Pulmonary artery endothelial cell (primary cell): Measurements from ENCODE around the gene FMN1. TPM values are rescaled to one million over a fixed set of nuclear protein-coding genes. Genes with fewer than 3 reads are reported as not detected.

Experiments
- DNase-seq: peaks from one replicate; pipeline ENCODE4 v3.0.0-alpha.2; 2011; ENCODE audit warnings: low read depth, low spot score
- total RNA-seq: library from RNA; depleted of rRNA; stranded (reverse); fragments of >200 nt; gene quantifications from 2 replicates; pipeline ENCODE4 v1.2.3, GENCODE V29; 2014

FMN1 gene
- total RNA-seq, 1 donor from 2014 or later, result under 0.01 TPM

DNA sequence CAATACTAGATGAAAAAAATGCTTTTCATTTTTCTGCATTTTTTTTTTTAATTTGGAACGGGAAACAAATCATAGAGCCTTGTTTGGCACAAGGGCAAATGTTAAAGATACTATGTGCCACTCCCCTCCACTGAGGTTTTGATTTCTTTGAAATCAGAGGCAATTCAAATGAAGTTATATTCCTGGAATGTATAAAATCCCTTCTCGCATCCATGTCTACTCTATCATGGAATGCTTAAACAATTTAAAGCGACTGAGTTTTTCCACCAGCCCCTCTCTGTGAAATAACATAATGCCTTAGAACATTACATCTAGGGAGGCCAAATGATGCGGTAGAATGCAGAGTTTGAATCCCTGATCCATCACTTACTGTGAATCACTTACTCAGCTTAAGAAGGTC, 69.7 kb downstream of the FMN1 start:
- DNase-seq, result no peak

DNA sequence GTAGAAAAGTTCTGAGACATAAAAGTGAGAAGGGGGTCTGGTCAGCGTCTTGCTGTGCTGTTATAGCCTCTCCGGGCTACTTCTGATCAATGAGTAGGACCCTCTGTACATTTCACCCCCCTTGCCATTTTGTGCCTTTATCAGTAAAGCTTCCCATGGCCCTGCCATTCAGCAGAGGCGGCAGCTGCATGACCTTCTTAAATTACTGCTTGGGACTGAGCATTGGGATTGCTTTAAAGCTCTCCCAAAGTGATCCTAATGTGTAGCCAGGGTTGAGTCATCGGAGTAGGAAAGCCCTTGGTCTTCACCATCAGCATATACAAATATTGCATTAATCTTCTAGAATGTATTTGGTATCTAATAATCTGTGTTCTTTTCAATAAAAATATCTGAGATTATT, 70.2 kb downstream of the FMN1 start:
- no peak for DNase-seq

DNA sequence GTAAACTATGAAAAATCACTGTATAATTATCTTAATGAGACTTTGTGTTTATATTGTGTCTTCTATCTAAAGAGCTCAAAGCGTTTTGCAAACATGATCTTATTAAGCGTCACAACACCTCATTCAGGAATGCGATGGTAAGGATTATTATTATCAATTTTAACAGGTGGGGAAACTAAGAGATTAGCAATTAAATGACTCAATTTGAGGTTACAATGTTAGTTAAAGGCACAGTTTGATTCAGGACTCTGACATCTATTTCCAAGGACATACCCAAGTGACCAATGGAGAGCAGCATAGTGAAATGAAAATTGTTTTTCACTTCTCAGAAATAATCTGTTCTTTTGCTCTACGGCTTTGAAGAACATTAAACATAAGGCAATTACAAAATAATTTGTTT, 74.6 kb downstream of the FMN1 start:
- DNase-seq, result no peak

DNA sequence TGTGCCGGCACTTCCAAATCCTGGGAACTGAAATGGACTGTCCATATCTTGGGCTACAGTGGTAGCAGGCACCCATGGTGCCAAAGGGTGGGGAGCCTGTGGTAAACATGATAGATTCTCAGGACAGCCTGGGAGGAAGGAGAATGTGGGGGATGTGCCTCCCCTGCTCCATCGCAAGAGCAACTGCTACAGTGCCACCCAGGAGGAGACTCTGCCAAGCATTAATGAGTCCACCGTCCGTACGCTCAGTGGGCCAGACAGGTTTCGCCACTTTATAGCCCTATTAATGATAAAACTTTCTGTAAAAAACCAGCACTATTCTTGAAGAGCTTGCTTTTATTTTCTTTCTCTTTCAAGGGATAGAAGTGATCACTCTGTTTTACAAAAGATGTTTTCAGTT, 75.2 kb downstream of the FMN1 start:
- no peak for DNase-seq

DNA sequence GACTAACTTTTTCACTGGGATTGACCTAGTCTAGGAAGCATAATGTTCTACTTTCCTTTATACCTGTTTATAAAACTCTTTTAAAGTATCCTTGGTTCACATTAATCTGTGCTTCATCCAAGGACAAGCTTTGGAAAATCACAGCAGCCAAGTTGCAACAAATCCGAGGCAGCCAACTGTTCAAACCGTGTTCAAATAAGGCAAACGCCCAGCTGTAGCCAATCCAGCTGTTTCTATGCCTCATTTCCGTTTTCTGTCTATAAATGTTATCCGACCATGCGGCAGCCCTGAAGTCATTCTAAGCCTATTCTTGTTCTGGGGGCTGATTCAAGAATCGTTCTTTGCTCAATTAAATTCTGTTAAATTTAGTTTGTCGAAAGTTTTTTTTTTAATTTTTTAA, 78.3 kb downstream of the FMN1 start:
- no peak for DNase-seq

DNA sequence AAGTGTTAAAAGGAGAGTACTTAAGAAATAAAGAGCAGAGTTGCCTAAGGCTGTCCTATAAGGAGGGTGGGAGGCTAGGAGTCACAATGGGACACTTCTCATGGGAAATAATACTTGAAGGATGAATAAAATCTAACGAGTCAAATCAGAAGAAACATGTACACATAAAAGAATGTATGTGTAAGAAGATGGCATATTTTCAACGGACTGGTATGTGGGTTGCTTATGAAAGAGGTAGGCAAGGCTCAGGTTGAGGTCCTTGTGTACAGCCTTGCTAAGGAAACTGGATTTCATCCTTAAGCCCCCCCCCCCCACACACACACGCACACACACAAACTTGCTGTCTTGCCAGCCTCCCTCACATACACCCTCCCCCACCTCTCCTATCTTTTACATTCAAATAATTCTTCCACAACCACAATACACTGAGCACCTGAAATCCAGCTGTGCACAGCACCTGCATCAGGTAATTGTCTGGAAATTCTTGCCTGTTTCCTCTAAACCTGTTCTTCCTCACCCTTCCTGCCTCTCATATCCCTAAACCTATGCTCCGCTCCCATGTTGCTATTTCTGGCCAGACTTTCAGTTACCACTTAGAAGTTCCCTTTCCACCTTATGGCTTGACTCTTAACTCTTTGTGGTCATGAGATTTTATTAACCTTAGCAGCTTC, 79.2 kb downstream of the FMN1 start:
- DNase-seq, result no peak

DNA sequence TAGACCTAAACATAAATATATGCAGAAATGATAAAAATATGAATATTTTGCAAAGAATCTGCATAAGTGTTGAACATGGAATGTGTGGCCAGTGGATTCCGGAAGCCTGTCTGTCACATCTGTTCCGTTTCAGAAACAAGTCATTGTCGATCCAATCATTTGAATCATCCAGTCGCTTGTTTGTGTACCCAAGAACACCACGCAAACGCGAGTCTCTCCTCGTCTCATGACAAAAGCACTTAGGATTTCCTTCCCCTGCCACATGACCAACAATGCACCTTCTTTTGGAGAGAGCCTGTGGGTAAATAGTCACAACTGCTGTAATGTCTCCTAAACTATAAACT, 80.2 kb downstream of the FMN1 start:
- no peak for DNase-seq

DNA sequence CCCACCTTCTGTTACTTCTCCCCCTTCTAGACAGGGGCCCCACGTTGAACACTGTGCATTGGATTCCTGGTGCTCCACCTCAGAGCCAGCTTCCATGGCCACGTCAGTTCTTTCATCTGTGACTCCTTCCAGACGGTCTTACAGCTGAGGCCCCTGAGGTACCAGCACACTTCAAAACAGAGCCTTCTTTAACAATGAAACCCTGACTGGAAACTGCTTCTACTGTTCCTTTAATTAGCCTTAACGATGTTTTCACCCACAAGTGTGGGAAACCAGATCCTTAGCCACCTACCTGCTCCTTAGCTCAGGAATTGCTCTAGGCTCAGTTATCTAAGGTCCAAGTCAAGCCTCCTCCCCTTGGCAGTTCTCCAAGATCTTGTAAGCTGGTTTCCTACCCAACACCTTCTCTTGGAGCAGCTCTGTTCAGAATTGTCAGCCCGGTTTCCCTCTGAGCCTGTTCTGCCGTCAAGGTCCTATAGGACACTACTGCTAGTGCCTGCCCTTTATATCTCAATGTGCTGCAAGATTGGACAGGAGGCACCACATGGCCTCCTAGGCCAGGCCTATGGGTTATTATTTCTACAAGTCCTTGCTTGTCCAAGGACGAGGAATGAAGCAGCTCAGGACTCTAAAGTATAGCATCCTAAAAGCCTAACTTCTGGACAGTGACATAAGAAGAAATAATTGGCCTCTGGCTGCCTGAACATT, 80.7 kb downstream of the FMN1 start:
- no peak for DNase-seq

DNA sequence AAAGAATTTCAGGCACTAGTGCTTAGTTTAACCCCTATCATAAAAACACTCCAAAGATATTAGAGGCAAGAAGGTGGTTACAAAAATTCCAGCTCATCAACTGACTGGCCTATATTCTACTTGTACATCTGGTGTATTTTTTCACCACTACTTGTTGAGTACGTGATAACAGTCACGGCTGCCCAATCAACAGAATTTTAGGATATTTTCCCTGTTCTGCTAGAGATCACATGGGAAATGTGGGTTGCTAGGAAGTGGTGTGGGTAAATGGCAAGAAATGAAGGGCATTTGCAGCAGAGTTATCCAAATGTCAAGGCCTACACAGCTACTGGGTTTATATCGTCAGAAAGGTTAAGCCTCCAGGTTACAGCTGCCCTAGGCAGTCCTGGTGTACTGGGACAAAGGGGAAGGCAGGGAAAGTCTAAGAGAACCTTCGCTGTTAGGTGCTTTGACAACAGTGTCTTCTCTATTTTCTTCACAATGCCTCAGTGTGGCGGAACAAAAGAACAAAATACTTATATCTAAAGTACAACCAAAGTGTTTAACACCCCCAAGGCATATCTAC, 81.9 kb downstream of the FMN1 start:
- DNase-seq, result no peak

DNA sequence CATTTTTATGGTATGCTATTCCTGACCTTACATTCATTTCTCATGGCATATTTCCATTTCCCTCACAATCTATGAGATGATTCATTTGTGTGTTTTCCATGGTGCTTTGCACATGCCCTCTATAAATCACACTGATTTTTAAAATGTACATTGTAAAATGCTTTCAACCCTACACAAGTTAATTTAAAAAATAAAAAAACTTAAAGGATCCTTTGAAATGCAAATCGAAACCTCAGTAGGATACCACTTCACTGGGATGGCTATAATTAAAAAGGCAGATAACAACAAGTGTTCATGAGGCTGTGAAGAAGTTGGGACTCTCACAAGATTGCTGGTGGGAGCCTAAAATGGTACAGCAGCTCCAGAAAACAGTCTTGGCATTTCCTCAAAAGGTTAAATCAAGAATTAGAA, 83.5 kb downstream of the FMN1 start:
- DNase-seq, result no peak

DNA sequence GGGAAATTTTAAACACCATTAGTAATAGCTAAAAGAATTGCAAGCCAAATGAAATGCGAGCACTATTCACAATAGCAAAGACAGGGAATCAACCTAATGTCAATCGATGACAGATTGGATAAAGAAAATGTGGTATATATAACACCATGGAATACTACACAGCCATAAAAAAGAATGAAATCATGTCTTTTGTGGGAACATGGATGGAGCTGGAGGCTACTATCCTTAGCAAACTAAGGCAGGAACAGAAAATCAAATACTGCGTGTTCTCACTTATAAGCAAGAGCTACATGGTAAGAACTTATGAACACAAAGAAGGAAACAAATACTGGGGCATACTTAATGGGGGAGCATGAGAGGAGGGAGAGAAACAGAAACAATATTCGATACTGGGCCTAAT, 85.2 kb downstream of the FMN1 start:
- no peak for DNase-seq

DNA sequence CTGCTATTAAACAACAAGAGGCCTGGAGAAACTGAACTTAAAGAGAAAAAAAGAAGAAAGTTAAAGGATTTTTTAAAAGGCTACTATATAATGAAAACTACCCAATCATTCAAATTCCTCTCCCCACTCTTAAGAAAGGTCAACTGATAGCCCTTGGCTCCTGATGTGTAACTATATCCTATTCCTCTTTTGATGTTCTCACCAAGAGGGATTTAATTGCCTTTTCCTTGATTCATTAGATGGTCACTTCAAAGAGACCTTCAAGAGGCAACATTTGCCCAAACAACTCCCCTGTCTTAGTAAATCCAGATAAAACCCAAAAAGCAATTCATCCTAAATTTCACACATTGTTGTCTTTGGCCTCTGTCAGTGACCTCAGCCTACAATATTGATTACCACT, 86.0 kb downstream of the FMN1 start:
- no peak for DNase-seq

DNA sequence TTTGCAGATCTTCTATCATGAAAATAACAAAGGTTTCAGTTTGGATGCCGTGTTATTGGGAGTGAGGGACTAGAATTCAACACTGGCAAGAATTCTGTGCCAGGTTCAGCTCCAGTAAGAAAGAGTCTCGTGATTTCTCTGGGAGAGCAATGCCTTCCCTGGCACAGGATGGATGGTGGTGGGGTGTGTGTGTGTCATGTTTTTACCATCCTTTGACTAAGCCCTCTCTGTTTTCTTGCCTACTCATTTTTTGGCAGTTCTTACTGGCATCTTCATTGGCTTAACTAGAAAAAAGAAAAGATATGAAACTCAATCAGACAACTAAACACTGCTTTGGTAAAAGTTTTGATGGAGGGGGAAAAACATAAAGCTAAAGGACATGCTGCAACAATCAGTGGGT, 86.6 kb downstream of the FMN1 start:
- DNase-seq, result no peak

DNA sequence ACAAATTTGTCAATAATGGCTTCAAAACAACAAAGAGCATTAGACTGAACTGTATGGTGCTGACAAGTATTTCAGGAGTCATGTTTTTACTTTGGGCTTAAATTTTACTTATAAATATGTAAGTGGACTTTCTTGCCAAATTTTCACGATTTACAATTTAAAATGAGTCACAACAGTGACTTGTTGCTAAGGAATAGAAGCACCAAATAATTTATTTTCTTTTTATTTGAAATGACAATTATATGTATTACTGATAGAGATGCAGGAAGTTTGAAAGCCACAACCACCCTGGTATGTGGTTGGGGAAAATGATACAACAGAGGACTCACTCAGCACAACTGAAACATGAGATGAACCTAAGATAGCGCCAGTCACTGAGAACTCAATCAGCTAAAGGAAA, 90.3 kb downstream of the FMN1 start:
- DNase-seq, result no peak

DNA sequence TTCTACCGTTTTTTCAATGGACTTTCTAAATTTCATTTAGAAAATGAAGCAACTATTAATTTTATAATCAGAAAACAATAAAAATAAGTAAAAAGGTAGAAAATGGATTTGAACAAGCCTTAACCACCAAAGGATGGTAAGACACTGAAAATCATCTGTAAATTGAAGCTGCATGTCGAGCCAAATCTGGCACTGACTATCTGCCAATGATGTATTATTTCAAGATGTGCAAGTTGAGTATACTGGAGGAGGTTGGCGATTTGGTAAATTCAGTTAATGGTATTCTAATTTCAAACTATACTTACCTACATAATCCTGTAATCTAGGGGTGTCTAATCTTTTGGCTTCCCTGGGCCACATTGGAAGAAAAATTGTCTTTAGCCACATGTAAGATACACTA, 93.5 kb downstream of the FMN1 start:
- DNase-seq, result no peak

DNA sequence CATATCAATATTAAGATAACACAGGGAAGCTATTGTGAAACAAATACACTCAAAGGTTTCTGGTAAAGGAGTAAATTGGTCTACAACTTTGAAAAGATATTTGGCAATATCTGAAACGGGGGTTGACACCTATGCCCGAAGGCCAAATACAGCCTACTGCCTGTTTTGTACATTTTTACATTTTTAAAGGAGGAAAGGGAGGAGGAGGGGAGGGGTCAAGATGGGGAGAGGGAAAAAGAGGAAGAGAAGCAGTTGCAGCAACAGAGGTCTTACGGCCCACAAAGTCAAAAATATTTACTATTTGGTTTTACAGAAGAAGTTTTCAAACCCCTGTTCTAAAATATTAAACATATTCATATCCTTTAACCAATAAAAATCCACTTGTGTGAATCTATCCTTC, 94.2 kb downstream of the FMN1 start:
- DNase-seq, result no peak

DNA sequence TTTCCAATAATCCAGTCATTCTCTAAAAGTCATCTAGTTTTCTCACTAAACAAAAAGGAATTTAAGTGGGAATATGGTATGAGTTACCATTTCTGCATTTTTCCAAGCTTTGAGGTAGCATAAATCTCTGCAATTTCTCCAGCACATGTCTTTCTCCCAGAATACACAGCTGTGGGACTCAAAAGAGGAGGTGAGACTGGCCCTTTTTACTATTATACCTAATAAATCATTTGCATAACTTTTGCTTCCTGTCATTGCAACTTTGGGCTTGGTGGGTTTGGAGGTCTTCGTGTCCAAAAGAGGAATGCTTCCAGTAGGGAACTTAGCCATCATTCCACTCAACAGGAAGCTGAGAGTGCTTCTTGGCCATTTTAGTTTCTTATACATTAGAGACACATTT, 94.8 kb downstream of the FMN1 start:
- no peak for DNase-seq

DNA sequence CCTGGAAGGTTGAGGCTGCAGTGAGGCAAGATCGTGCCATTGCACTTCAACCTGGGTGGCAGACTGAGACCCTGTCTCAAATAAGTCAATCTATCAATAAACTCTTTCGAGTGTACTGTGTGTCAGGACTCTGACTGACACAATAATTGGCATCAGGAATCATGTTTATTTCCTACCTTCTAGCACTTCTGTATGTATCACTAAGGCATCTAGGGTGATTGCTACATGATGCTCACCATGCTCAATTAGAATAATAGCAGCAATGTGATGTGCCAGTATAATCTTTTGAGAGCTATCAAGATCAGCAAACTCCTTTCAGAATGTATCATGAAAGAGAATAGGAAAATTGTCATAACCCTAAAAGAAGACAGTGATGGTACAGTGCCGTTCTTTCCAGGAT, 95.3 kb downstream of the FMN1 start:
- DNase-seq, result no peak

DNA sequence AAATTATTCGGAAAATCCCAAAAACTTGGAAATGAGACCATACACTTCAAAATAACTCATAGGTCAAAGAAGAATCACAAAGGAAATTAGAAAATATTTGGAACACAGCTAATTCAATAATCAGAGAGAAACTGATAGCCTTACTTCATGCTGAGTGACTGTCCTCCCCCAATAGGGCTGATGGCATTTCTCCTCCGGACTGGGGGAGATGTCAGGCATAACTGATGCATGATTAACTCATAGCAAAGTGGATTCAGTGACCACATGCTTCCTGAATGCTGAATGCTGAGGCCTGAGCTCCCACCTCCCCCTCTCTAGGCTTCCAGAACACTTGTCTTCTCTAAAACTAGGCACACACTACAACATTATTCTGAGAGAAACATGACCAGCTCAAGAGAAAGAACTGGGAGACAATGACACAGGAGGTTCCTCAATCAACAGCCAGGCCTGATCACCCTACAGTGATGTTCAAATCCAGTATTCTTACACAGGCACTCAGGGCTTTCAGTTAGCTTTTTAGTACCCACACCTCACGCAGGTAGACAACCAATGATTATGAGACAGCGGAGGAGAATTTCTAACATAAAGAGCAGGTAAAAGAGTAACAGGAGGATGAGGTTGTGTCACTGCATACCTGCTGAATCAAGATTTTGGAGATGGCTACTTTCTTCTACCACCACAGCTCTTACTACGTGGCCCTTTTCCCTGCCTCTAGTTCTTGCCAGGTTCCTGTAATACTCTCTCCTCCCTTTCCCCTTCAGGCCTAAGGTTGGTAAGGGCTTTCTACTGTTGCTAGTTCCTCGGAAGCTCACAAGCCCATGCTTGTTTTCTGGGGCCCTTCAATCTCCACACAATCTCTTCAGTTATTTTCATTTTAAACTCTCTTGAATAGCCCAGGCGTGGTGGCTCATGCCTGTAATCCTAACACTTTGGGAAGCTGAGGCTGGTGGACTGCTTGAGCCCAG, 96.1 kb downstream of the FMN1 start:
- DNase-seq, result no peak

DNA sequence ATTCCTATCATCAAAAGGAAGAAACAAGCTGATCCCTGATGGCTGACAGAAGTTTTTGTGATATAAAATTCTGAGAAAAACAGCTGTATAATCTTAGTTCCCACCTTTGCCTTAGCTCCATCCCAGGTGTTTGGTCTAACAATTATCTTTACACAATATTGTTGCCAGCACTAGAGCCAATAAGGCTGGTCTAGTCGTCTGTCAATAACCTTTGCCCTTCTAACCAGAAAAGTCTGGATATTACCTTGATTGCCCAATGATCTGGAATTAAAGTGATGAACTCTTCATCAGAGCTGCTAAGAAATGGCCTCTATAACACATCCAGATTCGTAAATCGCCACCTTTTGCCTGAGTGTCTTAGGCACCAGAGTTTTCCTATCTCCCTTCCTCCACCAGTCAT, 98.4 kb downstream of the FMN1 start:
- DNase-seq, result no peak

DNA sequence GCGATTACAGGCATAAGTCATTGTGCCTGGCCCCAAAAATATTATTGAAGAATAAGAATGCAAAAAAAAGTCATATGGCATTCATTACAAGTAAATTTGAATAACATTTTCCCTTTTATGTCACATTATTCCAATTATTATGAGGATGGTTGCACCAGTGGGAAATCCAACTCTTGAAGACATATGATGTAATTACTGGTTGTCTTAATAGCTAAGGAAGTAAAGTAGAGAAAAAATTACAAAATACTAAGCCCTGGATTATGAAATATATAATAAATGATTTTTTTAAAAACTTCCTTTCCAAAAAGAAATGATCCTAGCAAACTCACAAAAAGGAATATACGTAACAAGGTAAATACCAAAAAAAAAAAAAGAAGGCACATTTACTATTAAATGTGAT, 98.9 kb downstream of the FMN1 start:
- DNase-seq, result no peak

DNA sequence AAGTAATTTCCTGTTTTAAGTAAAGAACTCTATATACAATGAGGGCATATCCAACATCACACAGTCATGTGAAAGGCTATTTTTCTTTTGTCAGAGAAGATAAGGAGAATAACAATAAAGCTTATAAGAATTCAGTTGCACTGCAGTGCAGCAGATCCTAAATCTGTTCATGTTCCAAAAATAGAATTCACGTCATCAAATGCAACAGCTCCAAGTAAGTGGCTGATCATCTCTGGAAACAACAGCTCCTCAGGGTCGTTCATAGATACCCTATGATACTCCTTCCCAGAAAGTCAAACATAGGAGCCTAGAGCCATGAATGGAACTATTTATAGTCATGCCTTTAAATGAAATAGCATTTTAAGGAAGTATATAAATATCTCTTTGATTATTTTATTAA, 100.2 kb downstream of the FMN1 start:
- no peak for DNase-seq
